SK-MEL-5 (cell line): ENCODE results near the gene TRAF2. TPM values are rescaled to one million over a fixed set of nuclear protein-coding genes. Genes with fewer than 3 reads are reported as not detected.
"Not testable (repeated sequence)": the region's sequence is repeated elsewhere in the genome, so short reads cannot be mapped to it uniquely, and the experiment has no call there.

Experiments used
- DNase-seq: peaks from one replicate; pipeline ENCODE4 v3.0.0-alpha.2; 2016; ENCODE audit warnings: low read depth, low spot score
- in situ Hi-C: cut with HindIII; loops from 2 replicates; pipeline ENCODE4 v1.10.0; 2016; ENCODE audit warnings: low sequenced_read_pairs, high pct_unique_total_duplicates, low pct_unique_long_range_greater_than_20kb
- total RNA-seq: library from RNA; depleted of rRNA; stranded (reverse); fragments of >200 nt; shearing (Covaris generic); gene quantifications from 2 replicates; pipeline ENCODE4 v1.2.3, GENCODE V29; 2014

The TRAF2 gene
- total RNA-seq, 1 experiment from 2014 or later, result 16.4 TPM

- DNase-seq, in situ Hi-C loops: not testable (repeated sequence)
These were observed 19.4 kb upstream of the TRAF2 start for GRCh38 chr9:136866898-136867421.

DNA sequence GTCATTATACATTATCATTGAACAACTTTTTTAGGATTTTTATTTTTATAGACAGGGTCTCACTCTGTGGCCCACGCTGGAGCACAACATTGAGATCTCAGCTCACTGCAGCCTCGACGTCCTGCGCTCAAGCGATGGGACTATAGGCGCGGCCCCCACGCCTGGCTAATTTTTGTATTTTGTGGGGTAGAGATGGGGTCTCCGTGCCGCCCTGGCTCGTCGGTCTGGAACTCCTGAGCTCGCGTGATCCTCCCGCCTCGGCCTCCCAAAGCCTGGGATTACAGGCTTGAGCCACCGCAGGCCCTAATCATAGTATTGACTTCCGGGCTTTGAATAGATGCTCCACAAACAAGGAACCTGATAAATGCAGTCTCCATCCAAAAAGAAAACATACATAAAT, 18.8 kb upstream of the TRAF2 start:
- DNase-seq, result no peak
- in situ Hi-C loops, result no loop called here

DNA sequence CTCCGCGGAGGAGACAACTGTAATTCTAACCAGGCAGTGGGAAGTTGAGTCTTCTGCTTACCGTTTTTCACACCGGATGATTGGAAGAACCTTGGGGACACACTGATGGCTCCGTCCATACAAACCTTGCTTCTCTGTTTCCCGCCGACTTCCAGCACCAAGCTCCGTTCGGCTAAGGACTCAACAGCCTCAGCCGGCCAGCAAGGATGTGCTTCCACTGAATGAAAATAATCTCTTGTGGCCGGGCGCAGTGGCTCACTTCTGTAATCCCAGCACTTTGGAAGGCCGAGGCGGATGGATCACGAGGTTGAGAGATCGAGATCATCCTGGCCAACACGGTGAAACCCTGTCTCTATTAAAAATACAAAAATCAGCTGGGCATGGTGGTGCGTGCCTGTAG, 18.4 kb upstream of the TRAF2 start:
- in situ Hi-C loops, result no loop called here
- no peak for DNase-seq

GRCh38 chr9:136868644-136869043, 17.7 kb upstream of the TRAF2 start:
- in situ Hi-C loops, result no loop called here
- no peak for DNase-seq

- DNase-seq, in situ Hi-C loops: not testable (repeated sequence)
These were observed 16.7 kb upstream of the TRAF2 start for GRCh38 chr9:136869611-136870010.

- in situ Hi-C loops, result no loop called here
- DNase-seq, result no peak
These were observed 11.2 kb upstream of the TRAF2 start for GRCh38 chr9:136875155-136875554.

DNA sequence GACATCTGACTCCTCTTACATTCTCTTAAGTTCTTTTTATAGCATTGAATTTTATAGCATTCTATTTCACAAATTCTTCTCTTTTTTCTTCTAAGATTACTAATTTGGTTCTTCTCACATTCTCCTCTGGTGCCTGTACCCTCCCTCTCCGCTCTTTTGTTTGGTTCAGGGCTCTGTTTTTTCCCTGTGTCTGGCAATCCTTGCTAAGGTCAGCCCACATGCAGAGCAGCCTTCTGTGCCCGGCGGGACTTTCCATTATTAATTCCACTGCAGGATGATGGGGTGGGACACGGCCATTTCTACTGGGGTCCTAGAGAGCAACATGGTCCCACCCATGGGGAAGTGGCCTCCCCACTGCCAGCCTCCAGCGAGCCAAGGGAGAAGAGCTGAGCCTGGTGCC, 9.8 kb upstream of the TRAF2 start:
- in situ Hi-C loops, result no loop called here
- no peak for DNase-seq

DNA sequence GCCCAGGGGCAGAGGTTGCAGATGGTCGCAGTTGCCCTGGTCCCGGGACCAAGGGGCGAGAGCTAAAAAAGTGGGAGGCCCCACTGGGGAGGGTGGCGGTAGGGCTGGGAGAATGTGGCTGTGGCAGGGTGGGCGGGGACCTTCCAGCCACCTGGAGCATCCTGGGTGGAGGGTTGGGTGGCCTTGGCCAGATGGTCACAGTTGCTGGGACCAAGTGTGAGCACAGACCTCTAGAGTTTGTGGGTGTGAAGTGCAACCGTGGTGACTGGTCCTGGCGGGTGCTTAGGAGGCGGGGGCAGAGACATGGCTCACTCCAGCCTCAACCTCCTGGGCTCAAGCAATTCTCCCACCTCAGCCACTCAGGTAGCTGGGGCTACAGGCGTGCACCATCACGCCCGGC, 5.7 kb upstream of the TRAF2 start:
- DNase-seq, result no peak
- in situ Hi-C loops, result no loop called here

- in situ Hi-C loops, result no loop called here
- peak; percentile 77 for DNase-seq
These were observed 4.6 kb upstream of the TRAF2 start for GRCh38 chr9:136881691-136882108.

DNA sequence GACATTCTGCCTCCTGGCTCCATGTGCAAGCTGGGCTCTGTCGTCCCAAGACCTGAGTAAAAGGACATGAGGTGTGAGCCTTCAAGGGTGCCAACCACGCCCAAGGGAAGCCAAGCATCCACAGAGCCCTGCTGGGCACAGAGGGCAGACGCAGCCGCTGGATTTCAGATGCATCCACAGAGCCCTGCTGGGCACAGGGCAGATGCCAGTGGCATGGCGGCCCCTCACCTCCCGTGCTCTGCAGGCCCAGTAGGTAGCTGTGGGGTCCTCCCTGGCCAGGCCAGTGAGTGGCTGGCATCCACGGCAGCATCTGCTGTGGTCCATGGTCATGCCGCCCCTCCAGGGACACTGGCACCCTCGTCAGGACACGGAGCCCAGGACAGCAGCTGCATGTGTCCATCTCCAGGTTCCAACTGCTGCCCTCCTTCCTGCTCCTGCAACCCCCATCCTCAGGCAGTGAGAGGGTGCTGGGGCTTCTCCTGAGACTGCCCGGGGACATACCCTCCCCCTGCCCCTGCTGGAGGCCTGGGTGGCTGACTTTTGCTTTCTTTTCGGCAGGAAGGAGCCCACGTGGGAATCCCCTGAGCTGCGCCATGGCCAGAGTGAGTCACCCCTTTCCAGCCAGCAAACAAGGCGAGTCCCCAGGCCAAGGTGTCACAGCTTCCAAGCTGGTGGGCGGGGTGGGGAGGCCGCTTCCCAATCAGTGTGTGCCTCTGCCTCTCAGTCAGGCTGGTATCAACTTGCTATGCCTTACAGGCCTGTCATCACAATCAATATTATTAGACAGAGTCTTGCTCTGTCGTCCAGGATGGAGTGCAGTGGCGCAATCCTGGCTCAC, 4.0 kb upstream of the TRAF2 start:
- in situ Hi-C loops, result no loop called here
- DNase-seq, result peak; percentile 76

DNA sequence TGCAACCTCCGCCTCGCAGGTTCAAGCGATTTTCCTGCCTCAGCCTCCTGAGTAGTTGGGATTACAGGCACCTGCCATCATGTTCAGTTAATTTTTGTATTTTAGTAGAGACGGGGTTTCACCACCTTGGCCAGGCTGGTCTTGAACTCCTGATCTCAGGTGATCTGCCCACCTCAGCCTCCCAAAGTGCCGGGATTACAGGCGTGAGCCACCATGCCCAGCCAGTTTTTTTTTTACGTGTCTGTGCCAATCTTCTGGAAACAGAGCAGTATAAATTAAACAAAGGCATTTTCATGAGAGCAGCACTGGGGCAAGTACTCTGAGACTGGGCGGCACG, 3.4 kb upstream of the TRAF2 start:
- DNase-seq, in situ Hi-C loops: not testable (repeated sequence)

DNA sequence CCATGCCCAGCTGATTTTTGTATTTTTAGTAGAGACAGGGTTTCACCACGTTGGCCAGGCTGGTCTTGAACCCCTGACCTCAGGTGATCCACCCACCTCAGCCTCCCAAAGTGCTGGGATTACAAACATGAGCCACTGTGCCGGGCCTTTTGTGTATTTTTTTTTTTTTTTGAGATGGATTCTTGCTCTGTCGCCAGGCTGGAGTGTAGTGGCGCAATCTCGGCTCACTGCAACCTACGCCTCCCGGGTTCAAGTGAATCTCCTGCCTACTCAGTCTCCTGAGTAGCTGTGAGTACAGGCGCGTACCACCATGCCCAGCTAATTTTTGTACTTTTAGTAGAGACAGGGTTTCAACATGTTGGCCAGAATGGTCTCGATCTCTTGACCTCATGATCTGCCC, 2.6 kb upstream of the TRAF2 start:
- in situ Hi-C loops, result not testable (repeated sequence)

DNA sequence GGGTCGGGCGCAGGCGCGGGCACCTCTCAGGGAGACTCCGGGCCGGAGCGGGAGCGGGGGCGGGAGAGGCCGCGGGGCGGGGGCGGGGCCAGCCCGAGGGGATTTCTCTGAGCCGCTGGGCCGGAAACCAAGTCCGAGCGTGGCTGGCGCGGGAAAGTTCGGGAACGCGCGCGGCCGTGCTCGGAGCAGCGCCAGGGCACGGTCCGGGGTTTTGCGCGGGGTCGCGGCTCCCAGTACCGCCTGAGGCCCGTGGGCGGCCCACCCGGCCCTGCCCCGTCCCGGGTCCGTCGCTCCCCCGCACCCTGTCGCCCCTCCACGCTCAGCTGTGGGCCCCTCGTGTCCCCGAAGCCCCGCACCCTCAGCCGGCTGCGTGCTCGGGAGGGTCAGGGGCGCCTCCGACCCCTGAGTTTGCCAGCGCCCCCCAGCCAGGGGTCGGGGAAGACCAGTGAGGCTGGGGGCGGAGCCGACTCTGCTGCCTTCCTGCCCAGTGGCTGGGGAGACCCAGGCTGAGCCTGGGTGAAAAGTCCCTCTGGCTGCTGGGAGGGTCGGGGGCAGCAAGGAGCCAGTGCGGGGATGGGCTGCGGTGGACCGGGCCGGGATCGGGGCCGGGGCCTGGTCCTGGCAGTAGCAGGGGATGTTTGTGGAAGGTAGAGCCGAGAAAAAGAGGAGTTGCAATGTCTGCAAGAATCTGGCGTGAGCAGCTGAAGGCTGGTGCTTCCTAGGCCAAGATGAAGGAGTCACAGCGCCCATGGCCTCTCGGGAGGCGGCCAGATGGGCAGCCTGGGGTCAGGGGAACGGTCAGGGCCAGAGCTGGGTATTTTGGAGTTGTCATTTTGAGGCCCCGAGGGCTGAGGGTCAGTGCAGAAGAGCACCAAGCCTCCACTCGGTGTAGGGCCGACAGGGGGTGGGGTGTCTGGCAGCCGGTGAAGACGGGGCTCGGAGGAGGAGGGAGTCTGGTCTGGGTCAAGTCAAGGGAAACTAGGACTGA, 588 bp downstream of the TRAF2 start:
- in situ Hi-C loops, result no loop called here

More for the DNA sequence above, 2.6 kb upstream of the TRAF2 start:
- not testable (repeated sequence) for DNase-seq

DNA sequence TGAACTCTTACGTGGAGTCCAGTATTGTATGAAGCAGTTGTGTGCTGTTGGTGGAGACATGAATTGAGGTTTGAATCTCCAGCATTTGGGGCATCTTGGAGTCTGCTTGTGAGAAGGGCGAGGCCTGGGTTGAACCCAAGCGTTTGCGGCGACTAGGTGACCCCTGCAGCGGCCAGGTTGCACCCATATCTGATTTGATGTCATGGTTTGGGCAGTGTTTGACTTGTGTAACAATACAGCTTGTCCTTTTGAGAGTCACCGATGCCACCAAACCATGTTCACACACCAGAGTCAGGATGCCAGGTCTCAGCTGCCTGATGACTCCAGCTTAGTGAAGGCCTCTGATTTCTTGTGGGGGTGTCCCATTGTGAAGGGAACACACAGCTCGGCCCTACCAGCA, 2.1 kb downstream of the TRAF2 start:
- in situ Hi-C loops, result no loop called here
- DNase-seq, result no peak

More for the DNA sequence above, 588 bp downstream of the TRAF2 start:
- no peak for DNase-seq

DNA sequence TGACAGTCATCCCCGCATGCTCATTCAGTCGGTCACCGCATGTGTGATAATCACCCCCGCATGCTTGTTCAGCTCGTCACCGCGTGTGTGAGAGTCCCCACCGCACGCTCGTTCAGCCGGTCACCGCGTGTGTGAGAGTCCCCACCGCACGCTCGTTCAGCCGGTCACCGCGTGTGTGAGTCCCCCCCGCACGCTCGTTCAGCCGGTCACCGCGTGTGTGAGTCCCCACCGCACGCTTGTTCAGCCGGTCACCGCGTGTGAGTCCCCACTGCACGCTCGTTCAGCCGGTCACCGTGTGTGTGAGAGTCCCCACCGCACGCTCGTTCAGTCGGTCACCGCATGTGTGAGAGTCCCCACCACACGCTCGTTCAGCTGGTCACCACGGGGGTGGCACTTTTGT, 3.5 kb downstream of the TRAF2 start:
- in situ Hi-C loops, result no loop called here

DNA sequence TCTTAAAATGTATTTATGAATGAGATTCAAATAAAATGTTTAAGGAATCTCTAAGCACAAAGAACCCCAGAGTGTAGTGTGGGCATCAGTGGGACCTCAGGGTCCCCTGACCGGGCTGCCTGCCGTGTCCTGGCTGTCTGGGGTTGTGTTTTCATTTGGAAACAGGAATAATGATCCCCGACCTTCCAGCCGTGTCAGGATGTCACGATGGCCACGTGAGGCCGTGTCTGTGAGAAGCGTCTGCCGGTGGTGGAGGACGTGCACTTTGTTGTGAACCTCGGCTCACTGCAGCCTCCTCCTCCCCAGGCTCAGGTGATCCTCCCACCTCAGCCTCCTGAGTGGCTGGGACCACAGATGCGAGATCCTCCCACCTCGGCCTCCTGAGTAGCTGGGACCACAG, 4.3 kb downstream of the TRAF2 start:
- in situ Hi-C loops, result no loop called here
- no peak for DNase-seq

More for the DNA sequence above, 3.5 kb downstream of the TRAF2 start:
- no peak for DNase-seq

- in situ Hi-C loops, result no loop called here
- DNase-seq, result no peak
These were observed 9.7 kb downstream of the TRAF2 start for GRCh38 chr9:136896027-136896426.

- DNase-seq, result no peak
- in situ Hi-C loops, result no loop called here
These were observed 12.3 kb downstream of the TRAF2 start for GRCh38 chr9:136898483-136899100.
